ENCODE data around the gene RAB3A.

The RAB3A gene

GRCh38 chr19:18150776-18151624 lies 52.8 kb downstream of the RAB3A start:
- no peak for DNase-seq (ENCODE audit: low read depth in 3 of 3)

- DNase-seq (ENCODE audit: low read depth in 3 of 3) = no peak
Measured at GRCh38 chr19:18149596-18149975, 54.3 kb downstream of the RAB3A start.

DNA sequence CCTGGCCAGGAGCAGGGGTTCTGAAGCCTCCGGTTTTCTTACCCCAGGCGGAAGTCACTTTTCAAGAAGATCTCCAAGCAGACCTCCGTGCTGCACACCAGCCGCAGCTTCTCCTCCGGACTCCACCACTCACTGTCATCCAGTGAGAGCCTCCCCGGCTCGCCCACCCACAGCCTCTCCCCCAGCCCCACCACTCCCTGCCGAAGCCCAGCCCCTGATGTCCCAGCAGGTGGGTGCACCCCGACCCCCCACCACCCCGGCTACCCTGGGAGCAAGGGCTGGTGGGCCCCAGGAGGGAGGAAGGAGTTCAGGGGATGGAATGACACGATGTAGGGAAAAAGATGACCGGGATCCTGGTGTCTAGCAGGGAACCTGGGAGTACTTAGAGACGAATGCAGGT lies 56.4 kb downstream of the RAB3A start:
- no peak for DNase-seq (ENCODE audit: low read depth in 3 of 3)
